Measurements from ENCODE around the gene GPR137. TPM values are rescaled to one million over a fixed set of nuclear protein-coding genes. Genes with fewer than 3 reads are reported as not detected.

The GPR137 gene
- total and polyA plus RNA-seq, 9 of the 15 experiments (the other 6 are each of a cell fraction or from before 2014, with no cell fraction given): 0.32 to 26.7 (median 10.7) TPM

DNA sequence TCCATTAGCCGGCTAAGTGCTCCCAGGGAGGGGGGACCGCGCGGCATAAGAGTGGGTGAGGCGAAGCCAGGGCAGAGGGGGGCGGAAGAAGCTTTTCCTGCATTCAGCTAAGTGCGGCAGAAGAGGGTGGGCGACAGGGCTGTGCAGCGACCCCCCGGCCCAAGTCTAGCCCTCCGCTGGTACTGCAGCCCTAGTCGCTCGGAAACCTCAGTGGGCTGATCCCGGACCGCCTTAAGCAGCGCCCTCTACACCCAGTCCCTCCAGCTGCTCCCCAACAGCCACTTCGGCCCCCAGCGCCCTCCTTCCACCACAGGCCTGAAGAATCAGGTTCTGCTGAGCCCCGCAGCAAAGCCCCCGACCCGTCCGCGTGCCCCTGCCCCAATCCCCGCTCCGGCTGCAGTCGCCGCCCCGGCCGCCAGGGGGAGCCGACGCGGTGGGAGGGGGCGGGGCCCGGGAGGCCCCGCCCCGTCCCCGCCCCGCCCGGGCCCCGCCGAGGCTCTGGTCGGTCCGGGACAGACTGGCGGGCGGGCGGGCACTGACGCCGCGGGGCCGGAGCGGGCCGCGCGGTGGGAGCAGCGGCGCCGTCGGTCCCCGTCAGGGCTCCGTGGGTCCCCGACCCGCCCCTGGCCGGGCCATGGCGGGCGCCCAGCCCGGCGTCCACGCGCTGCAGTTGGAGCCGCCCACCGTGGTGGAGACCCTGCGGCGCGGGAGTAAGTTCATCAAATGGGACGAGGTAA is 34.5 kb upstream of the GPR137 start, which contains the start of gene PLCB3 (continued):
- TF ChIP-seq ZBTB8A (IDR thresholded peaks at IDR 0.05; ENCODE audit: partially characterized antibody): no peak
- TF ChIP-seq SMC3 (conservative IDR thresholded peaks at IDR 0.05; ENCODE audit: insufficient read depth, low read depth, low read length): no peak
- peak; percentile 64; the same call in 1 of the 2 replicates for TF ChIP-seq GABPB1 (CRISPR knock-in tag; IDR thresholded peaks at IDR 0.05)
- TF ChIP-seq ZNF282 (CRISPR knock-in tag; IDR thresholded peaks at IDR 0.05): no peak
- TF ChIP-seq THRAP3 (IDR thresholded peaks at IDR 0.05; ENCODE audit: borderline replicate concordance): no peak
- no peak for TF ChIP-seq IRF2 (CRISPR knock-in tag; IDR thresholded peaks at IDR 0.05)
- no peak for TF ChIP-seq BDP1 (IDR thresholded peaks at IDR 0.05; ENCODE audit: insufficient read depth, insufficient read length)
- no peak for TF ChIP-seq PTTG1 (tag; IDR thresholded peaks at IDR 0.05; ENCODE audit: low read depth)
- no peak for TF ChIP-seq NR2F6 (CRISPR knock-in tag; IDR thresholded peaks at IDR 0.05)
- no peak for TF ChIP-seq NCOA1 (IDR thresholded peaks at IDR 0.05; ENCODE audit: low read depth)
- TF ChIP-seq, protein P1, sequence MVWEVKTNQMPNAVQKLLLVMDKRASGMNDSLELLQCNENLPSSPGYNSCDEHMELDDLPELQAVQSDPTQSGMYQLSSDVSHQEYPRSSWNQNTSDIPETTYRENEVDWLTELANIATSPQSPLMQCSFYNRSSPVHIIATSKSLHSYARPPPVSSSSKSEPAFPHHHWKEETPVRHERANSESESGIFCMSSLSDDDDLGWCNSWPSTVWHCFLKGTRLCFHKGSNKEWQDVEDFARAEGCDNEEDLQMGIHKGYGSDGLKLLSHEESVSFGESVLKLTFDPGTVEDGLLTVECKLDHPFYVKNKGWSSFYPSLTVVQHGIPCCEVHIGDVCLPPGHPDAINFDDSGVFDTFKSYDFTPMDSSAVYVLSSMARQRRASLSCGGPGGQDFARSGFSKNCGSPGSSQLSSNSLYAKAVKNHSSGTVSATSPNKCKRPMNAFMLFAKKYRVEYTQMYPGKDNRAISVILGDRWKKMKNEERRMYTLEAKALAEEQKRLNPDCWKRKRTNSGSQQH (CRISPR knock-in tag; IDR thresholded peaks at IDR 0.05): no peak
- TF ChIP-seq ZNF408 (CRISPR knock-in tag; IDR thresholded peaks at IDR 0.05; ENCODE audit: low read depth): no peak
- TF ChIP-seq ZNF586 (CRISPR knock-in tag; conservative IDR thresholded peaks at IDR 0.05): no peak
- TF ChIP-seq ERF (CRISPR knock-in tag; IDR thresholded peaks at IDR 0.05): 0 out of 2 replicates have a peak, but pooled peaks have one; percentile 19
- TF ChIP-seq ZNF316 (IDR thresholded peaks at IDR 0.05): no peak
- peak; percentile 55; the same call in 1 of the 2 replicates for TF ChIP-seq RB1 (IDR thresholded peaks at IDR 0.05; ENCODE audit: low read depth)
- TF ChIP-seq SIRT6 (IDR thresholded peaks at IDR 0.05; ENCODE audit: low read depth, low read length): no peak
- TF ChIP-seq, protein P2, sequence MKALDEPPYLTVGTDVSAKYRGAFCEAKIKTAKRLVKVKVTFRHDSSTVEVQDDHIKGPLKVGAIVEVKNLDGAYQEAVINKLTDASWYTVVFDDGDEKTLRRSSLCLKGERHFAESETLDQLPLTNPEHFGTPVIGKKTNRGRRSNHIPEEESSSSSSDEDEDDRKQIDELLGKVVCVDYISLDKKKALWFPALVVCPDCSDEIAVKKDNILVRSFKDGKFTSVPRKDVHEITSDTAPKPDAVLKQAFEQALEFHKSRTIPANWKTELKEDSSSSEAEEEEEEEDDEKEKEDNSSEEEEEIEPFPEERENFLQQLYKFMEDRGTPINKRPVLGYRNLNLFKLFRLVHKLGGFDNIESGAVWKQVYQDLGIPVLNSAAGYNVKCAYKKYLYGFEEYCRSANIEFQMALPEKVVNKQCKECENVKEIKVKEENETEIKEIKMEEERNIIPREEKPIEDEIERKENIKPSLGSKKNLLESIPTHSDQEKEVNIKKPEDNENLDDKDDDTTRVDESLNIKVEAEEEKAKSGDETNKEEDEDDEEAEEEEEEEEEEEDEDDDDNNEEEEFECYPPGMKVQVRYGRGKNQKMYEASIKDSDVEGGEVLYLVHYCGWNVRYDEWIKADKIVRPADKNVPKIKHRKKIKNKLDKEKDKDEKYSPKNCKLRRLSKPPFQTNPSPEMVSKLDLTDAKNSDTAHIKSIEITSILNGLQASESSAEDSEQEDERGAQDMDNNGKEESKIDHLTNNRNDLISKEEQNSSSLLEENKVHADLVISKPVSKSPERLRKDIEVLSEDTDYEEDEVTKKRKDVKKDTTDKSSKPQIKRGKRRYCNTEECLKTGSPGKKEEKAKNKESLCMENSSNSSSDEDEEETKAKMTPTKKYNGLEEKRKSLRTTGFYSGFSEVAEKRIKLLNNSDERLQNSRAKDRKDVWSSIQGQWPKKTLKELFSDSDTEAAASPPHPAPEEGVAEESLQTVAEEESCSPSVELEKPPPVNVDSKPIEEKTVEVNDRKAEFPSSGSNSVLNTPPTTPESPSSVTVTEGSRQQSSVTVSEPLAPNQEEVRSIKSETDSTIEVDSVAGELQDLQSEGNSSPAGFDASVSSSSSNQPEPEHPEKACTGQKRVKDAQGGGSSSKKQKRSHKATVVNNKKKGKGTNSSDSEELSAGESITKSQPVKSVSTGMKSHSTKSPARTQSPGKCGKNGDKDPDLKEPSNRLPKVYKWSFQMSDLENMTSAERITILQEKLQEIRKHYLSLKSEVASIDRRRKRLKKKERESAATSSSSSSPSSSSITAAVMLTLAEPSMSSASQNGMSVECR (CRISPR knock-in tag; IDR thresholded peaks at IDR 0.05): no peak
- TF ChIP-seq, protein P3, sequence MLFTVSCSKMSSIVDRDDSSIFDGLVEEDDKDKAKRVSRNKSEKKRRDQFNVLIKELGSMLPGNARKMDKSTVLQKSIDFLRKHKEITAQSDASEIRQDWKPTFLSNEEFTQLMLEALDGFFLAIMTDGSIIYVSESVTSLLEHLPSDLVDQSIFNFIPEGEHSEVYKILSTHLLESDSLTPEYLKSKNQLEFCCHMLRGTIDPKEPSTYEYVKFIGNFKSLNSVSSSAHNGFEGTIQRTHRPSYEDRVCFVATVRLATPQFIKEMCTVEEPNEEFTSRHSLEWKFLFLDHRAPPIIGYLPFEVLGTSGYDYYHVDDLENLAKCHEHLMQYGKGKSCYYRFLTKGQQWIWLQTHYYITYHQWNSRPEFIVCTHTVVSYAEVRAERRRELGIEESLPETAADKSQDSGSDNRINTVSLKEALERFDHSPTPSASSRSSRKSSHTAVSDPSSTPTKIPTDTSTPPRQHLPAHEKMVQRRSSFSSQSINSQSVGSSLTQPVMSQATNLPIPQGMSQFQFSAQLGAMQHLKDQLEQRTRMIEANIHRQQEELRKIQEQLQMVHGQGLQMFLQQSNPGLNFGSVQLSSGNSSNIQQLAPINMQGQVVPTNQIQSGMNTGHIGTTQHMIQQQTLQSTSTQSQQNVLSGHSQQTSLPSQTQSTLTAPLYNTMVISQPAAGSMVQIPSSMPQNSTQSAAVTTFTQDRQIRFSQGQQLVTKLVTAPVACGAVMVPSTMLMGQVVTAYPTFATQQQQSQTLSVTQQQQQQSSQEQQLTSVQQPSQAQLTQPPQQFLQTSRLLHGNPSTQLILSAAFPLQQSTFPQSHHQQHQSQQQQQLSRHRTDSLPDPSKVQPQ (CRISPR knock-in tag; IDR thresholded peaks at IDR 0.05; ENCODE audit: borderline replicate concordance): no peak
- TF ChIP-seq TAL1 (IDR thresholded peaks at IDR 0.05): no peak
- peak; percentile 39; the same call in 1 of the 2 replicates for TF ChIP-seq HLTF (IDR thresholded peaks at IDR 0.05)
- TF ChIP-seq KLF16 (IDR thresholded peaks at IDR 0.05): no peak
- TF ChIP-seq PHF20 (IDR thresholded peaks at IDR 0.05; ENCODE audit: partially characterized antibody): no peak
